Glutamatergic neuron (in vitro differentiated cells): Measurements from ENCODE around the gene DSE. TPM values are rescaled to one million over a fixed set of nuclear protein-coding genes. Genes with fewer than 3 reads are reported as not detected.

ENCODE experiments used
- DNase-seq: peaks from one replicate; pipeline ENCODE4 v3.0.0; 2022
- H3K27ac Mint-ChIP-seq: one replicate; pipeline ENCODE4 v1.8.0; 2020; ENCODE audit warnings: mild to moderate bottlenecking, mixed read lengths, inconsistent platforms; ENCODE audit not compliant: unreplicated experiment
- H3K27me3 Mint-ChIP-seq: one replicate; pipeline ENCODE4 v1.8.0; 2020; ENCODE audit warnings: mild to moderate bottlenecking, moderate library complexity, mixed read lengths, inconsistent platforms; ENCODE audit not compliant: unreplicated experiment
- H3K36me3 Mint-ChIP-seq: one replicate; pipeline ENCODE4 v1.8.0; 2020; ENCODE audit warnings: mild to moderate bottlenecking, mixed read lengths, inconsistent platforms; ENCODE audit not compliant: unreplicated experiment
- H3K4me1 Mint-ChIP-seq: one replicate; pipeline ENCODE4 v1.8.0; 2020; ENCODE audit warnings: mild to moderate bottlenecking, low read depth, mixed read lengths, inconsistent platforms; ENCODE audit not compliant: unreplicated experiment
- H3K4me3 Mint-ChIP-seq: one replicate; pipeline ENCODE4 v1.8.0; 2020; ENCODE audit warnings: mild to moderate bottlenecking, mixed read lengths, inconsistent platforms; ENCODE audit not compliant: unreplicated experiment
- H3K9me3 Mint-ChIP-seq: one replicate; pipeline ENCODE4 v1.8.0; 2020; ENCODE audit warnings: mild to moderate bottlenecking, moderate library complexity, mixed read lengths, inconsistent platforms; ENCODE audit not compliant: unreplicated experiment
- CTCF ChIP-seq: fragments of 200-600 bp; sonication (generic); IDR thresholded peaks from one replicate; pipeline ENCODE4 v1.5.0; 2021; ENCODE audit not compliant: partially characterized antibody, unreplicated experiment
- total RNA-seq: library from RNA; stranded (reverse); fragmentation: NEBNext Ultra II Directional; extraction: Animal tissue kit (Norgen Biotek cat#: 25700); gene quantifications from one replicate; pipeline ENCODE4 v1.2.1, GENCODE V29; 2021; ENCODE audit not compliant: unreplicated experiment

The DSE gene
- total RNA-seq, 1 donor from 2014 or later = 12.0 TPM

- Mint-ChIP-seq H3K4me1 (peaks cover 4% of the 10 kb centered on the region), H3K27me3 (no peaks in the 10 kb centered on the region), H3K36me3 (no peaks in the 10 kb centered on the region), H3K4me3 (no peak overlapping the region), H3K27ac (no peak overlapping the region), H3K9me3 (no peaks in the 10 kb centered on the region)
- TF ChIP-seq CTCF = no peak
- no peak for DNase-seq
These were observed 8.5 kb upstream of the DSE start for GRCh38 chr6:116362276-116362675.

- no peaks in the 10 kb centered on the region for H3K36me3 Mint-ChIP-seq
- H3K27me3 Mint-ChIP-seq = no peaks in the 10 kb centered on the region
- no peaks in the 10 kb centered on the region for H3K9me3 Mint-ChIP-seq
- peaks cover 4% of the 10 kb centered on the region for H3K4me1 Mint-ChIP-seq
- H3K27ac Mint-ChIP-seq = no peak overlapping the region
- H3K4me3 Mint-ChIP-seq = no peak overlapping the region
- TF ChIP-seq CTCF = no peak
- DNase-seq = no peak
These were observed 7.0 kb upstream of the DSE start for GRCh38 chr6:116363759-116364158.

- H3K9me3 Mint-ChIP-seq = no peaks in the 10 kb centered on the region
- H3K27me3 Mint-ChIP-seq = no peaks in the 10 kb centered on the region
- DNase-seq = no peak
- H3K36me3 Mint-ChIP-seq = no peaks in the 10 kb centered on the region
- no peak overlapping the region for H3K4me3 Mint-ChIP-seq
- no peak for TF ChIP-seq CTCF
- H3K27ac Mint-ChIP-seq = no peak overlapping the region
- H3K4me1 Mint-ChIP-seq = peaks cover 4% of the 10 kb centered on the region
These were observed 6.4 kb upstream of the DSE start for GRCh38 chr6:116364321-116364720.

GRCh38 chr6:116365743-116366142, 5.0 kb upstream of the DSE start:
- peaks cover 4% of the 10 kb centered on the region for H3K4me1 Mint-ChIP-seq
- peaks cover 3% of the 10 kb centered on the region for H3K27me3 Mint-ChIP-seq
- no peak overlapping the region for H3K4me3 Mint-ChIP-seq
- H3K36me3 Mint-ChIP-seq = no peaks in the 10 kb centered on the region
- H3K27ac Mint-ChIP-seq = no peak overlapping the region
- TF ChIP-seq CTCF = no peak
- no peaks in the 10 kb centered on the region for H3K9me3 Mint-ChIP-seq
- no peak for DNase-seq

- Mint-ChIP-seq H3K36me3 (no peaks in the 10 kb centered on the region), H3K9me3 (no peaks in the 10 kb centered on the region), H3K27ac (no peak overlapping the region), H3K4me1 (peaks cover 4% of the 10 kb centered on the region), H3K4me3 (no peak overlapping the region), H3K27me3 (peaks cover 3% of the 10 kb centered on the region)
- no peak for TF ChIP-seq CTCF
- DNase-seq = no peak
These were observed 3.9 kb upstream of the DSE start for GRCh38 chr6:116366740-116367275.
